OCI-LY3 (cell line): ENCODE measurements around the gene SH3PXD2B.

Experiments used
- EZH2phosphoT487 ChIP-seq: fragments of 200-600 bp; shearing (Covaris generic); IDR thresholded peaks from 2 replicates; pipeline ENCODE4 v1.6.1; 2018; ENCODE audit warnings: antibody characterized with exemption, mixed run types, low read depth
- TF ChIP-seq, protein P1 (sequence below): fragments of 200-600, 300-600 bp; sonication (generic); IDR thresholded peaks from 2 replicates; pipeline ENCODE4 v1.5.1; 2014; ENCODE audit warnings: antibody characterized with exemption, low read length, low read depth

DNA sequence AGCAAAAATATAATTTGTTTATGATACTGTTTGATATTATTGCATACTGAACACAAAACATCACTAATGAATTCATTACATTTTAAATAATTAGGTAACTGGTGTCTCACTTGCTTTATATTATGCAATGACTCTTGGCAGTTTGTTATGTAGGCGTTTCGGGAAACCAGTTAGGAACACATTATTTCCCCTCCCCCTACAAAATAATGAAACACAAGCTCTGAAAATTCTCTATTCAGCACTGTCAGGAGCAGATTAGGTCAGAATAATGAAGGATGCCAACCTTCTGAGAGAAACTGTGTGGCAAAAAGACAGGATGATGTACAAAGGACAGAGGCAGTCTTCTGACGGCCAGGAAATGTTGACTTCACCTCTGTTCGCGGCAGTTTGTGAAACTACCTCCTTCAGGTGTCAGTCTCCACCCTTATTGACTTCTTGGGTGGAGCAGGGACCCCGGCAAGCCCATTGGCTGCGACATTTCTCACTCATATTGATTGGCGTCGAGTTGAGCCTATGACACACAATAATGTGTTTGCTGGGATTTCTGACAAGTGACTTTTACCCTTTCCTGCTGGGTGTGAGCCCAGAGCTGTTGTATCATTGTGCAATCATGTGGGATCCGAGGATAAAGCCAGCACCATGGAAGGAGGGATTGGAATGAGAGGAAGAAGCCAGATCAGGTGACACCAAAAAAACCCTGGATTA lies 33.9 kb downstream of the SH3PXD2B start:
- TF ChIP-seq, protein P1, sequence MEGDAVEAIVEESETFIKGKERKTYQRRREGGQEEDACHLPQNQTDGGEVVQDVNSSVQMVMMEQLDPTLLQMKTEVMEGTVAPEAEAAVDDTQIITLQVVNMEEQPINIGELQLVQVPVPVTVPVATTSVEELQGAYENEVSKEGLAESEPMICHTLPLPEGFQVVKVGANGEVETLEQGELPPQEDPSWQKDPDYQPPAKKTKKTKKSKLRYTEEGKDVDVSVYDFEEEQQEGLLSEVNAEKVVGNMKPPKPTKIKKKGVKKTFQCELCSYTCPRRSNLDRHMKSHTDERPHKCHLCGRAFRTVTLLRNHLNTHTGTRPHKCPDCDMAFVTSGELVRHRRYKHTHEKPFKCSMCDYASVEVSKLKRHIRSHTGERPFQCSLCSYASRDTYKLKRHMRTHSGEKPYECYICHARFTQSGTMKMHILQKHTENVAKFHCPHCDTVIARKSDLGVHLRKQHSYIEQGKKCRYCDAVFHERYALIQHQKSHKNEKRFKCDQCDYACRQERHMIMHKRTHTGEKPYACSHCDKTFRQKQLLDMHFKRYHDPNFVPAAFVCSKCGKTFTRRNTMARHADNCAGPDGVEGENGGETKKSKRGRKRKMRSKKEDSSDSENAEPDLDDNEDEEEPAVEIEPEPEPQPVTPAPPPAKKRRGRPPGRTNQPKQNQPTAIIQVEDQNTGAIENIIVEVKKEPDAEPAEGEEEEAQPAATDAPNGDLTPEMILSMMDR, result no peak
- no peak for TF ChIP-seq EZH2phosphoT487
